ENCODE results near the gene SPG11. TPM values are rescaled to one million over a fixed set of nuclear protein-coding genes. Genes with fewer than 3 reads are reported as not detected.
"Not testable (repeated sequence)": the region's sequence is repeated elsewhere in the genome, so short reads cannot be mapped to it uniquely, and the experiment has no call there.

SPG11 gene
- total and polyA plus RNA-seq, 7 donors, result 12.9 to 88.1 (median 56.7) TPM

DNA sequence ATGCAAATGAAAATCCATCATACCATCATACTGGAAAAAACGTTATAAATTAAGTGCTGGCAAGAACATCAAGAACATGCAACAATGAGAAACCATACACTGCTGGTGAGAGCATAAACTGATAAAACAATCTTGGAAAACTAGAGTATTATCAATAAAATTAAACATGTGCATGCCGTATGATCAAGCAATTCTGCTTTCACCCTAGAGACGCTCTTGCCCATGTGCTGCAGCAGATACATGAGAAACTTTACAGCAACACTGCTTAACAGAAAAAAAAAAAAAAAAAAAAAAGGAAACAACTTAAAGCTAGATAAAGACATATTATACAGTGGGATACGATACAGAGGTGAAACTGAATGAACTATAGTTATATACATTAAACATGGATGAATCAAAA, 21.8 kb downstream of the SPG11 start:
- TF ChIP-seq POLR2AphosphoS5 (IDR thresholded peaks at IDR 0.05) (no peak), POLR2A (IDR thresholded peaks at IDR 0.05) (no peak), EP300 (IDR thresholded peaks at IDR 0.05) (no peak)
- TF ChIP-seq, protein P1, sequence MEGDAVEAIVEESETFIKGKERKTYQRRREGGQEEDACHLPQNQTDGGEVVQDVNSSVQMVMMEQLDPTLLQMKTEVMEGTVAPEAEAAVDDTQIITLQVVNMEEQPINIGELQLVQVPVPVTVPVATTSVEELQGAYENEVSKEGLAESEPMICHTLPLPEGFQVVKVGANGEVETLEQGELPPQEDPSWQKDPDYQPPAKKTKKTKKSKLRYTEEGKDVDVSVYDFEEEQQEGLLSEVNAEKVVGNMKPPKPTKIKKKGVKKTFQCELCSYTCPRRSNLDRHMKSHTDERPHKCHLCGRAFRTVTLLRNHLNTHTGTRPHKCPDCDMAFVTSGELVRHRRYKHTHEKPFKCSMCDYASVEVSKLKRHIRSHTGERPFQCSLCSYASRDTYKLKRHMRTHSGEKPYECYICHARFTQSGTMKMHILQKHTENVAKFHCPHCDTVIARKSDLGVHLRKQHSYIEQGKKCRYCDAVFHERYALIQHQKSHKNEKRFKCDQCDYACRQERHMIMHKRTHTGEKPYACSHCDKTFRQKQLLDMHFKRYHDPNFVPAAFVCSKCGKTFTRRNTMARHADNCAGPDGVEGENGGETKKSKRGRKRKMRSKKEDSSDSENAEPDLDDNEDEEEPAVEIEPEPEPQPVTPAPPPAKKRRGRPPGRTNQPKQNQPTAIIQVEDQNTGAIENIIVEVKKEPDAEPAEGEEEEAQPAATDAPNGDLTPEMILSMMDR (IDR thresholded peaks at IDR 0.05), result no peak
- Histone ChIP-seq H3K27ac (no peak overlapping the region), H3K4me1 (no peaks in the 10 kb centered on the region), H3K36me3 (peaks cover 0 to 44% (median 9%) of the 10 kb centered on the region in 4 donors), H3K4me3 (no peak overlapping the region), H3K27me3 (no peaks in the 10 kb centered on the region), H3K9me3 (no peaks in the 10 kb centered on the region)
- 90 to 96% methylated on average over 4 of the region's 4 CpGs for WGBS, 2 donors
- DNase-seq, result no peak
- intact Hi-C loops (cut with DNase I), result no loop called here

DNA sequence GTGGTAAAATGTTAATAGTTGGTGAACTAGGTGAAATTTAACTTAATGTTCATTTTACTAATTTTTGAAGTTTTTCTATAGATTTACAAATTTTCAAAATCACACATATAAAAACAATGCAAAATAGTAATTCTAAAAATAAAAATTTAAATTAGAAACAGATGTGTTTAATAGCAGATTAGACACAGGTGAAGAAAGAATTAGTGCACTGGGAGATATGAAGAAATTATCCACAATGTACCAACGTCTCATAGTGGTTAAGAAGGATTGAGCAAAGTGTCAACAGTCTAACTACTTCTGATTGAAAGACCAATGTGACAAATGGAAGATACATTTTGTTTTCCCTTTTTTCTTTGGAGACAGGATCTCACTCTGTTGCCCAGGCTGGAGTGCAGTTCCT, 26.5 kb downstream of the SPG11 start:
- intact Hi-C loops (cut with DNase I), result no loop called here
- Histone ChIP-seq H3K4me1 (no peaks in the 10 kb centered on the region), H3K9me3 (no peaks in the 10 kb centered on the region), H3K36me3 (peaks cover 12 to 64% (median 19%) of the 10 kb centered on the region in 4 donors), H3K27ac (no peak overlapping the region), H3K4me3 (no peak overlapping the region), H3K27me3 (no peaks in the 10 kb centered on the region)
- DNase-seq, result no peak
- TF ChIP-seq POLR2A (IDR thresholded peaks at IDR 0.05) (no peak), POLR2AphosphoS5 (IDR thresholded peaks at IDR 0.05) (no peak), EP300 (IDR thresholded peaks at IDR 0.05) (no peak)
- TF ChIP-seq, protein P1 (IDR thresholded peaks at IDR 0.05), result no peak
- 85 to 97% methylated on average over 1 of the region's 1 CpG for WGBS, 2 donors

DNA sequence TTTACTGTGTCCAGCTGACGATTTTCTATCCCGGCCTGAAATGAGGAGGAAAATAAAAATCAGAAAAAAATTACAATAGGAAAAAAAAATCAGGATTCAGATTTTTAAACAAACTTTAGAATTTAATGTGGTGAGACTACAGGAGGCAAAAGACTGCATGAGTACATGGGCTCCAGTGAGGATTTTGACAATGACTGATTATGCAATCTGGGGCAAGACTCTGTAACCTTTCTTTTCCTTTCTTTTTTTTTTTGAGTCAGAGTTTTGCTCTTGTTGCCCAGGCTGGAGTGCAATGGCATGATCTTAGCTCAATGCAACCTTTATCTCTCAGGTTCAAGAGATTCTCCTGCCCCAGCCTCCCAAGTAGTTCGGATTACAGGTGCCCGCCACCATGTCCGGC, 29.9 kb downstream of the SPG11 start:
- Histone ChIP-seq H3K9me3 (no peaks in the 10 kb centered on the region), H3K36me3 (peaks cover 12 to 83% (median 34%) of the 10 kb centered on the region in 4 donors), H3K4me3 (no peak overlapping the region), H3K4me1 (no peaks in the 10 kb centered on the region), H3K27me3 (no peaks in the 10 kb centered on the region), H3K27ac (no peak overlapping the region)
- intact Hi-C loops (cut with DNase I), result no loop called here
- 98% methylated on average over 5 of the region's 5 CpGs for WGBS, 2 donors
- TF ChIP-seq EP300 (IDR thresholded peaks at IDR 0.05) (no peak), POLR2AphosphoS5 (IDR thresholded peaks at IDR 0.05) (no peak), POLR2A (IDR thresholded peaks at IDR 0.05) (no peak)
- TF ChIP-seq, protein P1 (IDR thresholded peaks at IDR 0.05), result no peak
- DNase-seq, result no peak

DNA sequence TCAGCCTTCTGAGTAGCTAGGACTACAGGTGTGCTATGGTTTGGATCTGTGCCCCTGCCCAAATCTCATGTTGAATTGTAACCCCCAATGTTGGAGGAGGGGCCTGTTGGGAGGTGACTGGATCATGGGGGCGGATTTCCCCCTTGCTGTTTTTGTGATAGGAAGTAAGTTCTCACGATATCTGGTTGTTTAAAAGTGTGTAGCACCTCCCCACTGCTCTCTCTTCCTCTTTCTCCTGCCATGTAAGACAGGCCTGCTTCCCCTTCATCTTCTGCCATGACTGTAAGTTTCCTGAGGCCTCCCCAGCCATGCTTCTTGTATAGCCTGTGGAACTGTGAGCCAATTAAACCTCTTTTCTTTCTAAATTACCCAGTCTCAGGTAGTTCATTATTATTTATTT, 38.2 kb downstream of the SPG11 start:
- not testable (repeated sequence) for H3K27me3 ChIP-seq, DNase-seq

GRCh38 chr15:44623178-44623577, 40.3 kb downstream of the SPG11 start:
- H3K4me1 ChIP-seq, result no peaks in the 10 kb centered on the region

More for the DNA sequence above, 38.2 kb downstream of the SPG11 start:
- H3K4me1 ChIP-seq; H3K4me3 ChIP-seq; H3K27ac ChIP-seq; H3K9me3 ChIP-seq; intact Hi-C loops (cut with DNase I): not testable (repeated sequence)
- H3K36me3 ChIP-seq, result peaks cover 9 to 94% (median 52%) of the 10 kb centered on the region in 4 donors
- 82 to 91% methylated on average over 2 of the region's 2 CpGs for WGBS, 2 donors

More at GRCh38 chr15:44623178-44623577, 40.3 kb downstream of the SPG11 start:
- Histone ChIP-seq H3K9me3 (no peaks in the 10 kb centered on the region), H3K4me3 (no peak overlapping the region), H3K27ac (no peak overlapping the region), H3K36me3 (peaks cover 9 to 94% (median 46%) of the 10 kb centered on the region in 4 donors), H3K27me3 (no peaks in the 10 kb centered on the region)
- TF ChIP-seq EP300 (IDR thresholded peaks at IDR 0.05) (no peak), POLR2AphosphoS5 (IDR thresholded peaks at IDR 0.05) (no peak), POLR2A (IDR thresholded peaks at IDR 0.05) (no peak)
- TF ChIP-seq, protein P1 (IDR thresholded peaks at IDR 0.05), result no peak
- no peak for DNase-seq
- intact Hi-C loops (cut with DNase I), result no loop called here
